Activated effector memory CD4-positive, alpha-beta T cell treated with anti-CD3 and anti-CD28 coated beads, Interleukin-2, amount 50 U/mL, for 16 hours (primary cell): Measurements from ENCODE around the gene TAF1B.

Experiments
- DNase-seq: peaks from one replicate; pipeline ENCODE4 v3.0.0-alpha.2; 2020

TAF1B gene

DNA sequence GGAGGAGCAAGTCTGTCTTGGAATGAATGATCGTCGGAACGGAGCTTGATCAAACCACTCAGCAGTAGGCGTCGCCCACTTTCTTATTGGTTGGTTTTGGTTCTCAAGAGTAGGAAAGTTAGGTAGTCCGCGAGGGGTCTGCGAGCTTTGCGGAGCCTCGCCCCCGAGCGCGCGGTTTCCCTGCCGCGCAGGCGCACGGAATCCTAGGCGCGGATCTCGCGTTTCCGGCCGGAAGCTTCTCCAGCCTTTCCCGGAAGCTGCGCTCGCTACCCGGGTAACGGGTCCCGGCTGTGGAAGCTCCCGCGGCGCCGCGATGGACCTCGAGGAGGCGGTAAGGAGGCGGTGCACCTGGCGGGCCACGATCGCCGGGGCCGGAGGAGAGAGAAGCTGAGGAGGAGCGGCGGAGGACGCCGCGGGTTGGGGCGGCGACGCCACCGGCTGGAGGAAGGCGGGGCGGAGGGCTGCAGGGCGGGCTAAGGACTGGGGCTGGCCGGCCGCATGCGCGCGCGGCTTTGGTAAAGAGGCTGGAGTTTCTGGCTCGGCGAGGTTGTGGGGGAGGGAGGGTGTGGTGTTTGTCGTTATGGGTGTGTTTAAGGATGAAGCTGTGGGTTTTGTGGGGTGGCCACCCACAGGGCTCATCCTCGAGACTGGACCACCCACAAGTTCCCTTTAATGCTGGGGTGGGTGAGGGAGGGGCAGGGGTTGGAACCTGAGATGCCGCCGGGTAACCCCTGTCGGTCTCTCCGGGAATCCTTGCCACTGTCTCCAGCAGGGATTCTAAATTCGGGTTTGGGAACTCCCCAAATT is at the start of gene TAF1B:
TSS of gene TAF1B (plus strand) at position 246 of the 807 bp plus-strand sequence. CDS start at position 314, 68 bp downstream.
- peak; percentile 94 for DNase-seq

DNA sequence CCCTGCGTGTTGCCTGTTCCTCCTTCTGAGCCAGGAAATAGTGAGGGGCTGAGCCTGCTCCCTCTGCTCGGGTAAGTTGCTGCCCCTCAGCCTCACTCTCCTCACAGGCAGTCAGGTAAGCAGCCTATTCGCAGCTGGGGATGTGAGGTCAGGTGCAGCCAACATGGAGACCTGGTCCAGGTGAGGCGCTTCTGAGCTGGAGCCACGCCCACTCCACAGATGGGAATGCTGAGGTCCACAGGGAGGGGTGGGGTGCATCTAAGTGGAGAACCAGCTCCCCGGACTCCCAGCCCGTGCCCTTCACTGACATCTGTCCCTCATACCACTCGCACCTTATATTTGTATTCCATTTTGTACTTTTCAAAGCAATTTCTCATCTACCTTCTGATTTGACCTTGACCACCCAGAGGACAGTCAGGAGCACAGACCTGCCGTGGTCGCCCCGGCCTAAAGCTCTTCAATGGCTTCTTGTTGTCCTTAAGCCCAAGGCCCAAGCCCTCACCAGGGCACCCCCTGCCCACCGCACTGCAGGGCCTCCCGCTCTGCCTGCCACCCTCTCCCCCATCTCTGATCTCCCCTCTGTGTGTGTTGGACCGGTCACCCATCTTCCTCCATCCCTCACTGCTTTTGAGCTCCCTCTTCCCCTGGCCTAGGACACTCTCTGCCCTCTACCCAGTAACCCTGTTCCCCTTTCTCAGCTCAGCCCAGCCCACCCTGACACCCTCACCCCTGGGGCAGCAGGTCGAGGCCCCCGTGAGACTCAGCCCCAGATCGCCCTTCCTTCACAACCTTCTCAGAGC is 49.2 kb upstream of the TAF1B start:
- DNase-seq = no peak

DNA sequence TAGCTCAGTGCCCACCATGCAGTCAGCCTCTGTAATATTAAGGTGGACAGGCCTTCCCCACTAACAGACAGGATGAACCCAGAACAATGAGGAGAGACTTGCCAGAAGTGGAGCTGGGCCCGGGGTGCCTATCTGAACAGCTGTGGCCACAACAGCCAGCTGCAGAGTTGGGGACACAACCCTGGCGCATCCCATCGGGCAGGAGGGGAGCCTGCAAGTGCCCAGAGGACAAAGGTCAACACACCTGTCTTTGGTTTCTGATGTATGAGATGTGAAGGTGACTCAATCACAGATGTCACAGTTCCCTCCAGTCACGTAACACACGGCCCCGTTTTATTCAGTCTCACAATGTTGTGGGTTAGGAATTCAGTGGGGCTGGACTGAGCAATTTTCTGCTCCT is 48.2 kb upstream of the TAF1B start:
- no peak for DNase-seq

DNA sequence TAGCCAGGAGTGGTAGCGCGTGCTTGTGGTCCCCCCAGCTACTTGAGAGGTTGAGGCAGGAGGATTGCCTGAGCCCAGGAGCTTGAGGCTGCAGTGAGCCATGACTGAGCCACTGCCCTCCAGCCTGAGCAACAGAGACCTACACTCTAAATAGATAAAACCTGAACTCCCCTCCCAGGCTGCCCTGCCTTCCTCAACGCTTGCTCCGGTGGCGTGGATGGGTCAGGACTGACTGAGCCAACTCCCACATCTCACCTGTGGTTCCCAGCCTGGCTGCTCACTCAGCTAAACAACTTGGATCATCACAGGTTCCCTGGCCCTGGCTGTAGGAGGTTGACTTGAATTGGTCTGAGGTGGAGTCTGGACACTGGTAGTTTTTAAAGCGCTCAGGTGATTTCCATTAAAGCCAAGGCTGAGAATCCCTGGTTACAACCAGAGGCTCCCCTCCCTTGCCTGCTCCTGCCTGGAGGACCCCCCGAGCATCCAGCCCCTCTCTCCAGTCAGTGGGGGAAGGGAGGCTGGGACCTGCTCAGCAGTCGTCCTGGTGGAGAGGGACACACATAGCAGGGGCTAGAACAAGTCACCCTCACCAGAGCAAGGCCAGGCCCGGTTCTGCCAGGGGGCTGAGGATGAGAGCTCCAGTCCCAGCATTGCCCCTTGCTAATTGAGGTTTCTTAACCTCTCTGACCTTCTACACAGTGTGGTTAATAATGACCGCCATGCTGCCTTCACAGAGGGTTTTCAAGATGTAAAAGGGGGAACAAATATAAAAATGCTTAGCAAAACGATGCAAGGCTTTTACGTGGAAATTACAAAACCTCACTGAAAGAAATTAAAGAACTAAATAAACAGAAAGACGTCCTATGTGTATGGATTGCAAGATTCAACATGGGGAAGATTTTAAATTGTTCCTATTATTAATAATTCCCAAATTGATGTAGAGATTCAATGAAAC is 46.9 kb upstream of the TAF1B start:
- DNase-seq = no peak

DNA sequence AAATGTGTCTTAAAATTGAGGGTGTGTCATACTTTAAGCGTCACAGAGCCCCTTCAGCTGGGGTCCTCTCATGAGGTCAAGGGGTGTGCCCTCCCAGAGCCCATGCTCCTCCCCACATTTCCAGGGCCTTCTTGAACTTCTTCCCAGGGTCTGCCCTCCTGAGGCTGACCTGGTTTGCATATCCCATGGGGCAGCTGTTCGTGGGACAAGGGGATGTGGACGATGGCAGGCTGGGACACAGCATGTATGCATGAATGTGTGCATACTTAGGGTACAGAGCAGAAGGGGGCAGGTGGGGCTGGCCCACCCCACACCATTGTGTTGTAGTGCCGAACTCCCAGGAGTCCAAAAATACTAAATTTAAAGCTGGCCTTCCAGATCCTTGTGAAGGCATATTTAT is 46.2 kb upstream of the TAF1B start:
- DNase-seq = no peak

DNA sequence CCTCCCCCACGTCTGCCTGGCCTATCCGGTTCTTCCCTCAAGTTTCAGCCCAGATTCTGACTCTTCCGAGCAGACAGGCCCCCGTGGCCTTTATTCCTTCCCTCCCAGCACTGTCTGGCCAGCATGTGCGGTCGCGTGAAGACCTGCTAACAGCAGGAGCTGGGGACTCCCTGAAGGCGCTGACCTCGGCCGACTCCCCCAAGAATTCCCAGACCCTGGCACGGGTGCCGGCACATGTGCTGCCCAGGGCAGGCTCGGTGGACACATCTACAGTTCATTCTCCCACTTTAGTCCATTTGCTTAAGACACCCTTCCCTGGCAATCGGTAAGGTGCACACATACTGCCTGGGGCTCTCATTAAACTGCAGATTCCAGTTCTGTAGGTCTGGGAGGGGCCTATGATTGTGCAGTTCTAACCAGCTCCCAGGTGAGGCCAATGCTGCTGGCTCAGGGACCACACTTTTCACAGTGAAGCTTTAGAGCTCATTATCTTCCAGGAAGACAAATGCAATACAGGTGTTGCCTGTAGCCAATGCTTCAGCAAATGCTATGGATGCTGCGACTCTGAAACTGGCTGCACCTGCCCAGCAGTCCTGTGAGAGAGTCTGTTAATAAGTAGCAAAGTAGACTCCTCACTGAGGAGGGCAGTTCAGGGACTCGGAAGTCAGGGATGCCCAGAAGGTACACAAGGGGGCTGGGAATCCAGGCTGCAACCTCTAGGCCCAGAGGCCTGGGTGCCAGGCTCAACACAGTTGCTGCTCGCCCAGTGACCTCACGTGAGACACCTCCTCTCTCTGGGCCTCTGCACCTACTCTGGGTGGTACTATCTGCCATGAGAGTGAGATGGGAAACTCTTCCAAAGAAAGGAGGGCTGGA is 45.4 kb upstream of the TAF1B start:
- DNase-seq = no peak

DNA sequence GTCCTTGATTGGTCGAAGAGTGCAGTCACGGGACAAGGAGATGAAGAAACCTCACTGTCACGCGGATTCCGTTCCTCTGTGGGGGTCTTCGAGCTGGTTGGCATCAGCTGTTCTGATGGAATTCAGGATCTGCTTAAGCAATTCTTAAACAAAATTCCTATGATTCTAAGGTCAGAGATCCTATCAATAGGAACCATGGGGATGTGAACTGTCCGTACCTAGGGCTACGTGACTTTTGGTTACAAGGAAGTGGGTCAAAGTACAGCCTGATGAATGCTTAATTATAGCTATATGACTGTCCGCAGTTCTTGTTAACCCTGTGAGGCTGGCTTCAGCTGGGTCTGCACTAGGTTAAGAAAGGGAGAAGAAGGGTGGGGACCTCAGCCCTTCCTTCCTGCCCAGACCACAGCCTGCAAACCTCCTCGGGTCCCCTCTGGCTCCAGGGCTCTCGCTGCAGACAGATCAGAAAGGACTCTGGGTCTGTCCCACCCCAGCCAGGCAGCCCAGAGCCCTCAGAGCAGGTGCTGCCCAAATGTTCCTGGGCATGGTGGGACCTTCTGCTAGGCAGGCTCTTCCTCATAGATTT is 44.2 kb upstream of the TAF1B start:
- no peak for DNase-seq

DNA sequence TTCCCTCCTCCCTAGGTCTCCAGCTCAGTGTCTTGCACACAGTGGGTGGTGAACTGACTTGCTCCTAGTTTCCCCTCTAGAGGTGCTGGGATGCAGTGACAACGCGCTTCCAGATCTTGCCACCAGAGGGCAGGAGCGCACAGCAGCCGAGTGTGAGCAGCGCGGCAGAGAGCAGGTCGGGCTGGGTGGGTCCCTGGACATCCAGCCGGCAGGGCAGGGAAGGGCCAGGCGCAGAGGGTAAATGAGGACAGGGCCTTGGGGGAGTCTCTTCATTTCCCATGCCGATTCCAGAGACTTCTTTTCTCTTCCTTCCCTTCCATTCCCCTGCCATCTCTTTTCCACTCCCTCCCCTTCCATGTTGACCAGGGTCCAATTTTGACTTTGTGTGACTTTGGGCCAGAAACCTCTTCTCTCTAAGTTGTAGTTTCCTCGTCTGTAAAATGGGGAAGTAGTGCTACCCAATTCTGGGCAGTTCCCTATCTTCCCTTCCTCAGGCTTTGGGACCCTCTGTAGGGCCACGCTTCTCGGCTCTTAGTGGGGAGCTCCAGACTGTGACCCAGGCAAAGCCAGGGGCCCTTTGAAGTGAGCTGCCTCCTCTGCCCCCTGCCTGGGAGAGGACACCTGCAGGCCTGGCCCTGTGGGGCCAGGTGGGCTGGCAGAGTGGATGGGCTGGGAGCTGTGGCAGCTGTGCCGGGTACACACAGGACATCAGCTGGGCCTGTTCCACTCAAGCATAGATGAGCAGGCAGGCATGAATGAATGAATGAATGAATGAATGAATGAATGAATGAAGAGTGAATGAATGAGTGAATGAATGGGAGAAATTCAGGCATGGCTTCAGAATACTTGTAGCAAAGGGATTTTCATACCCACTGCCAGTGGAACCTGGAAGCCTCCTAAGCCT is 43.3 kb upstream of the TAF1B start:
- DNase-seq = peak; percentile 94

DNA sequence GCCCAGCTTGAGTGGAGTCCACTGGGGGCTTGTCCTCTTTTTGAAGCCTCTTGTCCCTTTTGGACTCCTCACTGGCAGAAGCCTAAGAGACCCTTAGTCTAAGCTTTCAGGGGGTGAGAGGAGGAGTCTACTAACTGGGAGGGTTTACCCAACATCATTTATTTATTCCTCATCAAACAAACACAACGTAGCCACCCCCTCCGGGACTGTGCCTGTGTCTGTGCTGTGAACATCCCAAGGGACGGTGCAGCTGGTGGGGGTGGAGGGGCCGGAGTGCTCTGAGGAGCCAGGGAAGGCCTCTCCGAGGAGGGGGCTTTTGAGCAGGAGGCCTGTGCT is 42.7 kb upstream of the TAF1B start:
- no peak for DNase-seq

DNA sequence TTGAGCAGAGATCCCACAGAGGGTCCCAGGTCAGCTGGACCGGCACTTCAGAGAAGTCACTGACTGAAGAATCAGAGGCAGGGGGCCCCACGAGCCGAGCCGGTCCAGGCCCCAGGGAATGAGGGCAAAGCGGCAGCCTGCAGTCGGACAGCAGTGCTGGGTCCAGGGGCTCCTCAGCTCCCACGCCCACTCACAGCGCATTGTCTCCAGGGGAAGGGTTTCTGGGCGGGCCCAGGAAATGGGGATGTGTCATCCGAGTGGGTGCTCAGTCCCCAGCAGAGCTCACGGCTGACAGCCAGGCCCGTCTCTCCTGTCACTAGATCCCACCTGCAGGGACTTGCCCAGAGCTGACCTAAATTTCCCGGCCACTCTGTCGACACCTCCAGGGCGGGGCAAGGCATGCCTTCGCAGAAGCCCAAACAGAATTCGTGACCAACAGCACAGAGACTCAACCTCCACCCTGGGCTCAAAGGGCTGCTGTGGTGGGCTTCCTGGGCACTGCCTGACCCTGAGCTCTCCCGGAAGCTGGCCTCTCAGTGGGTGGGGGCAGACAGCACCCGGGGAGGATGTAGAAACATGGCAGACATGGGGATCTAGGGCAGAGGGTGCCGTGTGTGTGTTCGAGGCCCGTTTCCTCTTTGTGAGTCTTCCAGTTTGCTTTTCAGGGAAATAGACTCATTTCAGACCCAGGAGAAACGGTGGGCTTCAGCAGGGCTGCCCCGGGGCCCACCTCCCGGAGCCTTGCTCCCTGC is 42.1 kb upstream of the TAF1B start:
- peak; percentile 91 for DNase-seq

DNA sequence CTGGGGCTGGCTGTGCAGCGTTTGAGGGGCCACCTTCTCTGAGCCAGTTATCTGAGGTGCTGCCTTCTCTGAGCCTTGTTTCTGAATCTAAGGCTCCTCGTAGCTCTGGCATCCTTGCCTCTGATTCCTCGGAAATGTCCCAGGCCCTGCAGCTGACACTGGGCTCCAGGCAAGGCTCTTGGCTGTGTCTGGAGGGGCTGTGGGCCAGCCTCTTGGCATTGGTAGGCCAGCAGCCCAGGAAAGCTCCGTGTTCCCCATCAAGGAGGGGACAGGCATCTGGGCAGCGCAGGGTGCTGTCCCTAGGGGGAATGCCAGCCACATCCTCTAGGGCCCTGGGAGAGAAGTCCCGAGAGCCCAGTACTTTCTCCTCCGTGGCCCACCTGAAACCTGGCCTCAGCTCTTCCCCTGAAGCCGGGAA is 40.7 kb upstream of the TAF1B start:
- DNase-seq = peak; percentile 50

DNA sequence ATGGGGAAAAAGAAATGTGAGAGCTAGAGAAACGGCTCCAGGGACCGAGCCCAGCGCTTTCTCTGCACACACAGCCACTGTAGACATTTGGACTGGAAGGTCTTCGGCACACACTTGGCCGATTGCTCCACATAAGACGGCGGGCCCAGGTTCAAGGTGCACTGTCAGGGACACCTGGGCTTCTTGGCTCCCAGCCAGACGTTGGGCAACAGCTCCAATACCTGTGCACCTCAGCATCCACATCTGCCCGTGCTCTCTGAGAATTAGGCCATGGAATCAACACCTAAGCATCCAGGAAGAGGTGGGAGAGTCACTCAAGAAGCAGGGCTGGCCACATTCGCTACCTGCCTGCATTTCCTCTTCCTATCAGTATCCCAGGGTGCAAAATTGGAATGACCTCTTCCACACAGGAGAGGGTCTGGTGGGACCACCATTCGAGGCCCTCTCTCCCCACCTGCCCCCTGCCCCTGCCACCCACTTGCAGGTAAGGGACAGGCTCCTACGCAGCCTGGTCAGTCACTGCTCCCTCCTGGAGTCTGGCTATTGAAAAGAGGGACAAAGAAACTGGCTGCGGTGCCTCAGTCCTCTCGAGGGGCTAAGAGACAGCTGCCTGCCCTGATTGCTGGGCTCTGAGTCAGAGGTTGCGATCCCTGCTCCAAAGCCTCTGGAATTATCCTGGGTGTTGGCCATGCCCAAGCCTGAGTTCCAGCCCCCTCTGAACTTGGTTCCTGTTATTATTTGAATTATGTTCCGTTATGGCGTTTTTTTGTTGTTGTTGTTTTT is 40.1 kb upstream of the TAF1B start:
- peak; percentile 55 for DNase-seq

DNA sequence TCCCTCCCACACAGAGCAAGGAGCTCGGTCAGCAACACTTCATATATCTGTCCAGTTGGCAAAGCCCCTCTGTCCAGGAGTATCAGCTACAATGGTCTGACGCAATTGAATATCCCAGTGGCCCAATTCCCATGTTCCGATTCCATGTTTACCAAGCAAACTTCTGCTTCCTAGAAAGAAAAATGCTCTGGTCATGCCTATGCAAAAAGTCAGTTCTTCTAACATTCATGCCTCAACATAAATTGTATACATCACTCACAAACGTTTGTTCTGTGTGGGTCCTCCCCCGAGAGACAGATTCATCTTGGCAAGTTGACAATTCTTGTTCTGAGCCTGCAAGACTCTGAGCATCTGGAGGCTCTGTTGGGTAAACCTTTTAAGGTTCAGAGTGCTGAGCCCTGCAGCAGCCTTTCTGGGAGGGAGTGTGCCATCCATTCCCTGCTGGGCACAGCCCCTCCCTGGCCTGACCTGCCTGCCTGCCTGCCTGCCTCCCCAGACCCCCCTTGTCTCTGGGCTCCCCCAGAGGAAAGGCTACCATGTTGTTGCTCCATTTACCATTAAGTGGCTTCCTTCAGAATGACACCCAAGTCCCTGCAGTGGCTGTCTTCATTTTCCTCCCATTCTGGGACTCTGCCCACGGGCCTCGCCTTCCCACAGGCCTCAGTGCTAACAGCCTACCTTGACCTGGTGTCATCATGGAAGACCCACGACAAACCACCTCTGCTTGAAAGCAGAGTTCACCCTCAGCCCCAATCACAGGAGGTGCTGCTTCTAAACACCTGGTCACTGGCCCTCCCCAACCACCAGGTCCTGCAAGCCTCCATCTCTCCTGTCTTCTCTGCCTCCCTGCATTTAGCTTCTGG is 37.6 kb upstream of the TAF1B start:
- DNase-seq = peak; percentile 37

DNA sequence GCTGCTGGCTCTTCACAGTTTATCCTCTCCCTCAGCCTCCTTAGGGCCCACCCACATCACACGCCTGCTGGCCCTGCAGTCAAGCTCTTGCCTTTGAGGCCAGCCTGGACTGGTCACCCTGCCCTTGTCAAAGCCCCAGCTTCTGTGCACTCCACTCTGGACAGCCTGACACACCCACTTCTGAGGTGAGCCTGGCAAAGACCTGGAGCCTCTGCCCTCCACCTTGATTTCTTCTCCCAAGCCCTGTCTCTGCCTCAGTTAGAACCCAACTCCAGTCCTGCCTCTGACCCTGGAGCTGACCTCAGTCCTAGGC is 37.0 kb upstream of the TAF1B start:
- DNase-seq = no peak

DNA sequence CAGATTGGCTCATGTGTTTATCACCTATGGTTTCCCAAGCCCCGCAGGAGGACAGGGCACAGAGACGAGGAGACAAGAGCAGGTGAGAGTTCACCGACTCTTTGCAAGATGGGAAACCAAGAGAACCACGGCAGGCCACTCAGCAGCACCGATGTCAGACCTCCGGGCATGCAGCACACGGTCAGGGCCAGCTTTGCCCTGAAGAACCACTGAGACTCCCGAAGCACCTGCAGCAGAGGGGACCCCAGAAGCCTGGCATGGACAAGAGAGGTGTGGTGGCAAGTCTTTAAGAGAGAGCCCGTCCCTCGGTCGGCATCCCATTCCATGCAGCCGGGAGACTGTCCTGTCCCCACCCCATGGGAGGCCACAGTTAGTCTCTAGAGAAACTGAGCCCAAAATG is 36.6 kb upstream of the TAF1B start:
- no peak for DNase-seq

DNA sequence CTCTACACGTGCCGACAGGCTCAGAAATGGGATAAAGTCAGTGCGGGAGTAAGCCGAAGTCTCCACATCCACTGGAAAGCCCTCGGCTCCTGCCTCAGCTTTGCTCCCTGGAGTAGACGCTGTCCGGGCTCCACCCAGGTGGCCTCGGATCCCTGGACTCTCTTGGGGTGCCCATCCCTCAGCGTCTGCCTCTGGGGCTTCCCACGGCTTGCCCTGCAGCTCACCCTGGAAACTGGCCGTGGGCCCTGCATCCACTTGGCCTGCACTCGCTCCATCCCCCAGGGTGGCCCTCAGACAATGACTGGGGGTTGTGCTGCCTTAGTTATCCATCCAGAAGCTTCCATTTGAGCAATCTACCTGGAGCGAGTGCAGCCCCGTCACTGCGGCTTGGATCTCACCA is 36.2 kb upstream of the TAF1B start:
- DNase-seq = peak; percentile 41

DNA sequence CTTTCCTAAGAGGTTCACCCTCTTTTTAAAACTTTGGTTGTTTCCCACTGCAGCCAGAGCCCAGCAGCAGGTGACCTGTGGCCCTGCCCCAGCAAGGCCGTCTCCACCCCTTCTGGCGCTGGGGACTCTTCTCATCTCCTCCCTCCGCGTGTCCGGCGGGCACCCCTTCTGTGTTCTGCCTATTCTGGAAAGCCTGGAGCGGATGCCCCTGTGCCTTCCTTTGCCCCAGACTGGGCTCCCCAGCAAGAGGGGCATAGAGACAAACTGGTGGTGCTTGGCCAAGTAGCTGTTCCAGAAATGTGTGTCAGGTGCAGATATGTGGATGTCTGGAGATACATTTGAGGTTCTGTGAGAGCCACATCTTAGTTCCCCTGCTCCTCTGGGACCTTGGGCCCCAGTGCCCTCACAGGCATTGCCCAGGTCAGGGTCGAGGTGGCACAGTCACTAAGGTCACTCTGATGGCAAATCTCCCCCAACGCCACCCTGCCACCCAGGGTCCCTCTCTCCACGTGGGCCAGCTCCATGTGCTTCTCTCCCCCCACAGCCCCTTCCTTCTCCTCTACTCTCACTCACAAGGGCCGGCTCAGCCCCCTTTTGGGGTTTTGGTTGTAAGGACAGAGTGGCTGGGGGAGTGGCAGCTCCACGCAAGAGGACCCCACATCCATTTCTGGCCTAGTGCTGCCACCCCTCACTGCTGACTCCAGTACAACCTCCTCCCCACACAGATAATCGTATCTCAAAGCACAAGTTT is 35.5 kb upstream of the TAF1B start:
- DNase-seq = peak; percentile 57
